HG03103 (cell line): ENCODE measurements around the gene UBASH3A.
"Not testable (repeated sequence)": the region's sequence is repeated elsewhere in the genome, so short reads cannot be mapped to it uniquely, and the experiment has no call there.

Experiments
- ATAC-seq: cut with Tn5 transposase; IDR thresholded peaks from one replicate; pipeline ENCODE4 v1.9.1; 2021; ENCODE audit warnings: low read depth; ENCODE audit not compliant: unreplicated experiment

Gene UBASH3A

DNA sequence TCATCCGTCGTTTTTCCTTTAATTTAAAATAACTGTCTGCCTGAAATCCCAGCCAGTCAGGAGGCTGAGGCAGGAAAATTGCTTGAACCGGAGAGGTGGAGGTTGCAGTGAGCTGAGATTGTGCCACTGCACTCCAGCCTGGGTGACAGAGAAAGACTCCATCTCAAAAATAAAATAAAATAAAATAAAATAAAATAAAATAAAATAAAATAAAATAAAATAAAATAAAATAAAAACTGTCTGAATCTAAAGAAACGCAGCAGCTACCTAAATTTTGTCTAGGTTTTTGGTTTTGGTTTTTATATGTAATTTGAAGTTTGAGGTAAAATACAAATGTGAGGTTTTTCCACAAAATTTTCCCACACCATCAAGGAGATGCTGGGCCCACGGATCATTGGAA lies 5.0 kb downstream of the UBASH3A start:
- not testable (repeated sequence) for ATAC-seq

DNA sequence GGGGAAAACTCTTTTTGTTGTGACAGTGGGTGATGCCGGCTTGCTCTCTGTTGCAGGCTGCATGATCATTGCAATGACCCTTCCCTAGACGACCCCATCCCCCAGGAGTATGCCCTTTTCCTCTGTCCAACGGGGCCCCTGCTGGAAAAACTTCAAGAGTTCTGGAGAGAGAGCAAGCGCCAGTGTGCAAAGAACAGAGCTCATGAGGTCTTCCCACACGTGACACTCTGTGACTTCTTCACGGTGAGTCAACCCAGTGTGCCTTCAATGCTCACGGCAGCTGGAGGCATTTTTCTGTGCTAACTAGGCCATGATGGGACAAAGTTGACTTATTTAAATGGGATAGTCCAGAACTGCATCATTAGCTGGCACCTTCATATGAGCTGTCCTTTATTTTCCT lies 5.7 kb downstream of the UBASH3A start:
- no peak for ATAC-seq

DNA sequence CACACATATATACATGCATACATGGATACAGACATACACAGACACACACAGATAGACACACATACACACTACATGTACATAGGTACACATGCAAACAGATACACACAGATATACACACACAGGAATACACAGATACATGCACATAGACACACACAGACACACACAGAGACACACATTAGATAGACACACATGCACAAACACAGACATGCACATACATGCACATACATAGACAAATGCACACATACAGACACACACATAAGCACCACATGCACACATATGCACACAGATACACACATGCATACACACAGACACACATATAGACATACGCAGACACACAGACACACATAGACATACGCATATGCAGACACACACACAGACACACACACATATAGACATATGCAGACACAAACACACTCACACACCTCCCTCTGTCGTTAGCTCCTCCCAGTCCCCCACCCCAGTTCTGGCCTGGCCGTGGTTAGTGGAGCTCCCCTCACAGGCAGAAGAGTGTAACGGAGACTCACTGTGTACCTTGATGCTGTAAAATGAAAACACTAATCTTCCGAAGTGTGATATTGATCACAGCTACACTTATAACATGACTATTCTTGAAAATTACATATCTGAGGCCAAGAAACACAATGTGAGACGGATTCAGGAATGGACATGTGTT lies 7.6 kb downstream of the UBASH3A start:
- ATAC-seq, result no peak

DNA sequence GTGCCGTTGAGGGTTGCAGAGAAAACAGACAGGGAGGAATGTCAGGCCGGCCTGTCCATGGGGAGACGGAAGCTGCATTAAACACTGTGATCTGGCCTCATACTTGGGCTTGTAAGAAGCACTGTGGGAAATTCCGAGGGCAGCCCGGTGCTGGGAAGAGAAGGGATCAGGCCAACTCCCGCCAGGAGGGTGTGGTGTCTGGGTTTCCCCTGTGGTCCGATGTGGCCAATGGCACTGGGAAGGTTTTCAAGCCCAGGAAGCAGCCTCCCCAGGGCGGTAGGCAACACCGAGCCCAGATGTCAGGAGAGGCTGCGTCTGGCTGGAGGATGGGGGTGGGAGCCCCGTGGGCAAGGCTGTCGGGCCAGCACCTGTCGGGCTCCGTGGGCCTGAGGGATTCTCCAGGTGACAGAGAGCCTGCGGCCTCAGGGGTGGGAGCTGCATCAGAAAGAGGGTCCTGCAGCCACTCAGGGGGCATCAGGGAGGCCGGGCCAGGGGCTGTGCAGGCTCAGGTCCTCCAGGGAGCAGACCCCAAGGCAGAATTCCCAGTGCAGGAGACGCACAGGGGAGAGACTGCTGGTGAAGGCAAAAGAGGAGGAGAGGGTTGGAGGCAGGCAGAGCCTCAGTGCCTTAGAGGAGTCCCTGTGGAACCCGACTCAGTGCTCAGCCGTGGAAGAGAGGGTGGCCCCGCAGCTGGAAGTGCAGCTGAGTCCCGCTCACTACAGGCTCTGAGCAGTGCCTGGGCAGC lies 8.4 kb downstream of the UBASH3A start:
- no peak for ATAC-seq

DNA sequence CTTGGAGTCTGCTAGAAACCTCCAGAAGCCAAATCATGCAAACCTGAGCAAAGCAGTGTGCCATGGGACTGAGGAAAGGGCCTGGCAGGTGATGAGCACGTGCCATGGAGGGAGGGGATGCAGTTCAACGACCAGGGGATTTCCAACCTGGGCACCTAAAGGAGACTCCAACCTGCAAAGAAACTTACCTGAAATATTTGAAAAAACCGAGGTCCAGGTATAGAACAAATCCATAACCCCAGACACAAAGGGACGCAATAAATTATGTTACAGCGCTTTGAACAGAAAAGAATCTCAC lies 8.9 kb downstream of the UBASH3A start:
- no peak for ATAC-seq

DNA sequence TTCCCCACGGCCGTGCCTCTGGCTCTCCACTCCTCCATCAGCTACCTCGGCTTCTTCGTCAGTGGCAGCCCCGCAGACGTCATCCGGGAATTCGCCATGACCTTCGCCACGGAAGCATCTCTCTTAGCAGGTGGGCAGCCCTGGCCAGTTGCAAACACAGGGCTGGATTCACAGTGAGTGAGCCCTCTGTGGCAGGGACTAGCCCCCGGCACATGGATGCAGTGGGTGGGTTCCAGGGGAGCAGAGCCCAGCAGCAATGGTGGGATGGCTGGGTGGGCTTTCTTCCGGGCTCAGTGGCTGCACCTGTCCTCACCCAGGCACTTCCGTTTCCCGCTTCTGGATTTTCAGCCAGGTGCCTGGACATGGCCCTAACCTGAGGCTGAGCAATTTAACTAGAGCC lies 9.4 kb downstream of the UBASH3A start:
- no peak for ATAC-seq

DNA sequence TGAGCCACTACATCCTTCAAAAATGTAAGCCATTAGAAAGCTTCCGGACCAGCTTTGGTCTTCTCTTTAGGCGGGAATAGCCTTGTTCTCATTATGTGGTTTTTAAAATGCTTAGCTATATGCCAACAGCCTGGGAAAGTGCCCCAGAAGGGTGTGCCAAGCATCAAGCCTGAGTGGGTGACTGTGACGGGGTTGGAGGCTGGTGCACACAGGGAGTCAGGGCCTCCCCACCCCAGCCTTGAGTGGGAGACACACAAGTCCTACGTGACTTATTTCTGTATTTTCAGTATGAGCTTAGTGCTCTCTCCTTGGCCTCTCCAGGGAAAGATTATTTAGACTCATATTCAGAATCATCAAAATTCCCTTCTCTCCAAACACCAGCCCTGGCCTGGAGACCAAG lies 9.8 kb downstream of the UBASH3A start:
- ATAC-seq, result no peak

DNA sequence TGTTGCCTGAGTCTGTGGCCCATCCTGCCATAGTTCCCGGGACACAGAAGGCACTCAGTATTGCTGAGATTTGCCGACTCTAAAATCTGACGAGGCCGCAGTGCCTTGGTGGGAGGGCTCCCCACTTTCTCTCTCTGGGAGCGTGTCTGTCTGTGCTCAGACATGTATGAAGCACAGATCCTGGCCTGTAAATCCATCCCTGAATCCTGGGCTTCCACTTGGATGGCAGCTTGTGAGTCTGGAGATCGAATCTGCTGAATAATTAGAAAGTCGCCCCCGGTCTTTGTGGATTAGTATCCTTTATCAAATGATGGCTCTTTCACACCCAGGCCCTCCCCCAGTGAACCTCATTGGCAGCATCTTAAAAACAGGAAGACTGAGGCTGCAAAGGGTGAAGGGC lies 10.4 kb downstream of the UBASH3A start:
- no peak for ATAC-seq

DNA sequence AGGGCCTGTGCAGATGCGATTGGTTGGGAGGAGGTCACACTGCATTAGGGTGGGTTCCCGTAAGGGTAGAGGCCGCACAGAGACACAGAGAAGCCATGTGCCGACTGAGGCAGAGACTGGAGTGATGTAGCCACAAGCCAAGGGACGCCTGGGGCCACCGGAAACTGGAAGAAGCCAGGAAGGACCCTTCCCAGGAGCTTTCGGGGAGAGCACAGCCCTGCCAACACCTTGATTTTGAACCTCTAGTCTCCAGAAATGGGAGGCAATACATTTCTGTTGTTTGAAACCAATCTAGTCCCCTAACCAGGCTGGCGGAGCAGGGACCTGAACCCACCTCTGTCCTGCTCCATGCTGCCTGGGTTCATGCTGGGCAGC lies 10.8 kb downstream of the UBASH3A start:
- ATAC-seq, result no peak

DNA sequence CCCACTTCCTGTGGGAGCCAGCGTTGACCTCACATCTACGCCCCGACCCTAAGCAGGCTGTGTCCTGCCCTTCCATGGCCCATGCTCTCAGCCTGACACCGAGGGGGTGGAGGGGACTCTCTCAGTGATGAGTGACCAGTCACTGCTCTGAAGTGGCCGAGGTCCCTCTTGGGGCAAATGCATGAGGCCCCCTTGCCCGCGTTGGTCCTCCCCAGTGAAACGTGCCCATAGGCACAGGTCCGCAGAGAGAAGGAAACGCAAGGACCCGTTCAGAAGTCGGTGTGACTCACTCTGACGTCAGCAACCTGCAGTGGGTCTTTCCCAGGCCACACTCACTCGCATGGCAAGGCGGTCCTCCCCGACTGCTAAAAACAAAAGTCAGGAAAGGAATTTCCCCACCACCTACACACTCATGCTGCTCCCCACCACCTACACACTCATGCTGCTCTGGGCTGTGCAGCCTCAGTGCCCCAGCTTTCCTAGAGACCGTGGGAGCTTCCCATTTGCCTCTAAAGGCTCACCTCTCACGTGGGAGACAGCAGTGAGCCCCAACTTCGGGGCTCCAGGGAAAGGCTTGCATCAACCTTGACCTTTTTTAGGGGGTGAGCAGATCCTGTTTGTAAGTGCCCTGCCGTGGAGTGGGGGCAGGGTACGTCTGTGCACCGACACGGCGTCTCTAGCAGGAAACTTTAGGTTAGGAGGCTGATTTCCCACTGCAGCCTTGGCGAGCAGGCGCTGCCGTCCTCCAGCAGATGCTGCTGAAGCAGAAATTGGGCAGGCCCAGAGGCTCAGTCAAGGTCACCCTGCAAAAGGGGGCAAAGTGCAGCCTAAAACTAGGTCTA lies 11.4 kb downstream of the UBASH3A start:
- peak; percentile 64 for ATAC-seq

DNA sequence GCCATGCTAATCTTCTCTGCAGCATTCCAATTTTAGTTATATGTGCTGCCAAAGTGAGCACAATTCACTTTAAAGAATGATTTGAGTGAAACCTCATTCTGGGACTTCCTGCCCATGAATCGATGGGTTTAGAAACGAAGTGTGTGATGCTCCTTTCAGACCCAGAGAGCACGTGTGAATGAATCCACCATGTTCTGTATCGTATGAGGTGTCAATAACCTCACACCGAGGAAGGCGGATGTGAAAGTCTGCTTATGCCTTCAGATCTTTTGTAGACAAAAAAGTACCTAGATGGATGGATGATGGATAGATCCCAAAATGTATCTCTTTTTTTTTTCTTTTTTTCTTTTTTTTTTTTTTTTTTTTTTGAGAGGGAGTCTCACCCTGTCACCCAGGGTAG lies 13.8 kb downstream of the UBASH3A start:
- ATAC-seq, result no peak

DNA sequence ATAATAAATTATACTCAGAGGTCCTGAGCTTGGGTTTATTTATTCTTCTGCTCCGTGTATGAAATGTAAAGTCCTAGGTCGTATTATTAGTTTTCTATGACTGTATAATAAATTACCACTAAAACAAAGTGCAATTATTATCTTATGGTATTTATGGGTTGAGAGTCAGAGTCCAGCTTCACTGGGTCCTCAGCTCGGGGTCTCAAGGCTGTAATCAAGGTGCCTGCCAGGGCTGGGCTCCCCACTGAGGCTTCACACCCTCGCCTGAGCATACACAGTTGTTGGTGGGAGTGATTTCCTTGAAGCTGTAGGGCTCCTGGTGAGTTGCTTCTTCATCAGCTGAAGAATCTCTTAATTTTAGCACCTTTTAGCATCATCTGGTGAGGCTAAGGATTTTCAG lies 15.2 kb downstream of the UBASH3A start:
- ATAC-seq, result no peak

DNA sequence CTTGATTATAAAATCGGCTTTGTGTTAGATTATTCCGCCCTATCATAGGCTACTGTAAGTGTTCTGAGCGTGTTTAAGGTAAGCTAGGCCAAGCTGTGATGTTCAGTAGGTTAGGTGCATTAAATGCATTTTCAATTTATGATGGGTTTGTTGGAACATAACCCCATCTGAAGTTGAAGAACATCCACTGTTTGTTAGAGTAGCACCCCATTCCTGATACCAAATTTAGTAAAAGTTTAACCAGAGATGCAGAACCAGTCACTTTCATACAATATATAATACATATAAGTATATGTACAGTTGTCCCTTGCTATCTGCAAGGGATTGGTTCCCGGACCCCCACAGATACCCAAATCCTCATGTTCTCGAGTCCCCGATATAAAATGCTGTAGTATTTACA lies 16.1 kb downstream of the UBASH3A start:
- no peak for ATAC-seq

DNA sequence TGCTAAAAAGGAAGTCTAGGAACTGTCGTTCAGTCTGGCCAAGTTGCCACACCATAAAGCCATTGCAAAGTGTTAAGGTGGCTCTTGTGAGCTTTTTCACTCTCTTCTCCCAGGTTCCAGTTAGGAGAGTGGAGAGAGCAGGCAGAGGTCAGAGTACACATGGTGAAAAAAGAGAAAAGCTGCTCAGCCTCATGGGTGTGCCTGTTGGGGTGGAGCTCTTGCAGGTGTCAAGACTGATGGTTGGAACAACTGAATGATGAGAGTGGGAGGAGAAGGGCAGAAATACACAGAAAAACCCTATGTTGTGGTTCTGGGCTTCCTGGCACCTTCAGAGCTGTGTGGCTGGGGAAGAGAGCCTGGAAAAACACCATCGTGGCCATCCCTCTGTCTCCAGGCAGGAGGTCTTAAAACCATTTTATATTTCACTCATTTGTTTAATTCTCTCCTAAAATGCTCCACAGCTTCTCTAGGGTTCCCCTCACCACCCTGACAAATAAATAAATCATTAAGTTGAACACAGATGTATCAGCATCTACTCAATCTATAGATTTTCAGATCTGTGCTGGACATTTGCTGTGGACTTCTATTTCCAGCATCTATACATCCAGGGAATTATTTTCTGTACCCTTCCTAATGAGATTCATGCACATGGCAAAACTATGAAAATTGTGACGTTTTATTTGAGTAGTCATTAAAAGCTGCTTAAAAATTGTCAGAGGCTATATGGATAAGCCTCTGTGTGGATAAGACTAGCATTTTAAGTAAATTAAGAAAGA lies 17.5 kb downstream of the UBASH3A start:
- no peak for ATAC-seq

DNA sequence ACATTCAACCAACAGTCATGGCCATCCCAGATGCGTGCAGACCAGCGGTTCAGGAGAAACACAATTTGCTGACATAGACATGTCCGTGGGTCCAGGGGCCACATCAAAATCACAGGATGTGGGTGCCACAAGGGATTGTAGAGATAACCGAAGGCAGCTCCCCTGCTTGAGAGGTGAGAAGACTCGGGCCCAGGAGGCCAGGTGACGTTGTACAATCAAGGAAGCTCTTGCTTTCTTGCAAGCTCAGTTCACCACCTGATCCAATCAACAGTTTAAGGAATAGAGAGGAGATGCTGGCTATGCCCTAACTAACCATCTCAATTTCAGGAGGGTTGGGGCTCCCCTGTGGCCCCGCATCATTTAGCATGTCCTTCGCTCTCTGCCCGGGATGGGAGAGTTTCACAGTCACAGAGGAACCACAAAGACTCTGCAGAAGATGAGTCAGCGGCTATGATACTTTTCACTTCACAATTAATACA lies 19.5 kb downstream of the UBASH3A start:
- no peak for ATAC-seq

DNA sequence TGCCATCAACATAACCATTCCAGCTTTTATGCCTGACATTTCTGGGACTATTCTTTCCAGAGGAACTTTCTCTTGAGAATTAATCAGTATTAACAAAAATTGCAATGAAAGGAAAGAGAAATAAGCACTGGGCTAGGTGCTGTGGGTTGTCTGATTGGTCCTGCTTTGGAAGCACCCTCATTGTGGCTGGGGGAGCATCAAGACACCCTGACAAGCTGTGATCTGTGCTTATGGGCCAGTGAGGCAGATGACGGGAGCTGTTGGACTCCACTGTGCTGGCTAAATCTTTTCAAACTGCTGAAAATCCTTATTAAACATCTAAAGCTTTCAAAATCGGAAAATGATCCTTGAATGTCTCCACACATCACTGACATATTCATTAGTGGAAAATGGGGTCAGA lies 20.0 kb downstream of the UBASH3A start:
- ATAC-seq, result no peak

DNA sequence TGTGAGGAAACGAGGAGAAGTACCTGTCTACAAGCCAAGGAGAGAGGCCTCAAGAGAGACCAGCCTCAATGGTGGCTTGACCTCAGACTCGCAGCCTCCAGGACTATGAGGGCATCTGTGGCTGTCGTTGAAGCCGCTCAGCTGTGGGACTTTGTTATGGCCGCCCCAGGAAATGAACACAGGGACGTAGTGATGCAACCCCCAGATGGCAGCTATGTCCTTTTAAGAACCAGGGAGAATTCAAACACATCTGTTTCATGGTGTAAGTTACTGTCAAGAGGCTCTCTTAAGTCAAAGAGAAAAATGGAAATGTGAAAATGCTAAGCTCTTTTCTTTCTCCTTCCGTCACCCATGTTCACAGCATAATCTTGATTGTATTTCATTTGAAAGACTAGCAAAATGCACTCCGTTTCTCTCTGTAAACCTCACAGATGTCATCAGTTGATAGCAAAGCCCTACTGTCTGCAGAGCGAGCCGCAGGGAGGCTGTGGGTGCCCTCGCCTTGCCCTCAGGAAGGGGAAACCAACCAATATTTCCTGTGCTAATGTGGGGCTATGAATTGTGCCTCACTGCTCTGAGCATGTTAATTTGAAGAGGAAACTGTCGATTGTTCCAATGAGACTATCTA lies 21.3 kb downstream of the UBASH3A start:
- ATAC-seq, result no peak

DNA sequence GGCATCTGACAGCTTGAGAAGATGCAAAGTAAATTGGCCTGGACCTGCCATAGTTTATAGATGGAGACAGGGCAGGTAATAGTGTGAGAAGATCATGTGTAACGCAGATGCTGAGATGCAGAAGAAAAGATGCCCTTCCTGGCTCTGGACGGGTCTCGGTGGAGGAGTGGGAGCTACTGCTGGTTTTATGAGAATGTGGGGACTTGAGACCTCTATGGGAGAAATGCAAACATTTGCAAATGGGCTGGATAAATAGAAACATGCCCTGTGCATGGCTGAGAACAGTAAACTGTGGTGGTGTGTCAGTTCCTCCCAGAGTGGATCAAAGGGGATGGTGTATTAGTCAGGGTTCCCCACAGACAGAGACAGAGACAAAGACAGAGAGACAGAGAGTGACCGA lies 21.9 kb downstream of the UBASH3A start:
- ATAC-seq, result no peak

DNA sequence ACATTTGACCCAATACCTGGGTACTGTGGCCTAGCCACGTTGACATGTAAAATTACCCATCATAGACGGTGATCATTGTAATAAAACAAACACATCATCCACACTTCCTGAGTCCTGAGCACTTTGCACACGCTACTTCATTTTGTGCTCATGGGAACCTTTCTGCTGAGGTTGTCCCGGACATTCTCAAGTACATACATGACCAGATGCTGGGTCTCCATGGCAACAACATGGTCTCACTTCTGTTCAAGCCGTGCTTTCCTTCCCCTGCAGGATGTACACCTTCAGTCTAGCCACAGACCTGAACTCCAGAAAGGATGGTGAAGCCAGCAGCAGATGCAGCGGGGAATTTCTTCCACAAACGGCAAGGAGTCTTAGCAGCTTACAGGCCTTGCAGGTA lies 22.7 kb downstream of the UBASH3A start:
- ATAC-seq, result no peak

DNA sequence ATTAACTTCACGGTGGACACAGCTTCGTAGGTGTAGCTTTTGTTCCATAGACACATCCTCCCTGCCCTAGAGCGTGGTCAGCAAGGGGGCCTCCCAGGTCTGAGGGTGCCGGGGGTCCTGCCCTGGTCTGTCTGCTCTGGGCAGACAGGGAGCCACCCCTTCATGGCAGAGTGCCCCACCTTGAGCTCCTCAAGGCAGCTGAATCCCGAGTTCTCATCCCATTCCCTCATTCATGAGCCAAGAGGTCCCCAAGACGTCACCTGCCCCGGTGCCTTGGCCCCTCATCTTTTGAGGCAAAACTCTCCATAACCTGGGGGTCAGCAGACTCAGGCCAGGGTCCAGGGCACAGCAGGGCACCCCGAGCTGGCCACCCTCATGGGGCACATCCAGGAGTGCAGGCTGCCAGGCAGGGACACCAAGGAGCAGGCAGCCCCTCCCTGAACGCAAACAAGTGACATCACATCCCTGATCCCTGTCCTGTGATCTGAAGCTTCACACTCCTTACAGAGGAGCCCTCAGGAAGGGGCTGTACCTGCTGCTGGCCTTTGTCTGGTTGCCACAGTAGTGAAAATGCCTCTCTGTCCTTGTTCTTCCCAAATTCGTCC lies 23.3 kb downstream of the UBASH3A start:
- ATAC-seq, result no peak
